IPS DF 4.7 (cell line): ENCODE measurements around the gene NAGLU.
"Not testable (repeated sequence)": the region's sequence is repeated elsewhere in the genome, so short reads cannot be mapped to it uniquely, and the experiment has no call there.

ENCODE experiments used
- DNase-seq: peaks from one replicate; pipeline ENCODE4 v3.0.0-alpha.2; 2013; ENCODE audit warnings: low spot score; ENCODE audit errors: extremely low read depth

NAGLU gene

DNA sequence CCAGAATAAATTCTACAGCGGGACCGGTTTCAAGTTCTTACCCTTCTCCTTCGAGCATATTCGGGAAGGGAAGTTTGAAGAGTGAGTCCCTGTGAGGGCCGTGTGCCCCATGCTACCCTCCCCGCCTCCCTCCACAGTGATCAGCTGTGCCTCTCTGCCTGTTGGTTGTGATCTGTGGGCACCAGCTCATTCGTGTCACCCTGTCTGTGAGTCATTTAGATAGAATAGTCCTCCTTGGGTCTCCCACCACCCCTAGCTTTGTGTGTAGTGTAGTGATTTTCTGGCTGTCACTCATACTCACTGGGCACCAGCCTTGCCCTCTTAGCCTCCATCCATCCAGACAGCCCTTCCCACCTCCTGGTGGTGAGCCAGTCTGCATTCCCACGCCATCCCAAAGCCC, 15.0 kb upstream of the NAGLU start:
- no peak for DNase-seq

DNA sequence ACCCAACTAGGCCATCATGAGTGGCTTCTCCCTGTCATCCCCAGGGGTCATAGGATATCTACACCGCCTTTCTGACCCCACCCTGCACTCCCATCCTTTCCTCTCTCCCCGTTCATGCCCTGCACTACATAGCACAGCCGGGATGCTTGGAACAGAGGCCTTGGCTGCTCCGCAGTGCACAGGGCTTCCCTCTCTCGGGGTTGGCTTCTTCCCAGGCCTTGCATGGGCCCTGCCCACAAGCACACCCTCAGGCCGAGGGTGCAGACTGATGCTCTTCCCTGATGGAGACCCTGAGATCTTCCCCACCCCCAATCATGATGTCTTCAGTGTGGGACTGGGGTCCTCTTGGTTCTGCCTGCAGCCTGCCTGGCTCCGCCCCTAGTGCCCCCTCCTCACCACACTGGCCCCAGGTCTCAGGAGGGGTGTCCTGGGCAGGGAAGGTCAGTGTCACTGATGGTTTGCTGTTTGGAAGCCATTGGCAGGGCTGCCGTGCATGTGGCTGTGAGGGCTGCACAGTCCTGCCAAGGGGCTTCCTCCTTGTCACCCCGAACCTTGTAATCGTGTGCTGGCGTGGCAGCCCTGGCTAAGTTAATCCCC, 14.3 kb upstream of the NAGLU start:
- DNase-seq = no peak

DNA sequence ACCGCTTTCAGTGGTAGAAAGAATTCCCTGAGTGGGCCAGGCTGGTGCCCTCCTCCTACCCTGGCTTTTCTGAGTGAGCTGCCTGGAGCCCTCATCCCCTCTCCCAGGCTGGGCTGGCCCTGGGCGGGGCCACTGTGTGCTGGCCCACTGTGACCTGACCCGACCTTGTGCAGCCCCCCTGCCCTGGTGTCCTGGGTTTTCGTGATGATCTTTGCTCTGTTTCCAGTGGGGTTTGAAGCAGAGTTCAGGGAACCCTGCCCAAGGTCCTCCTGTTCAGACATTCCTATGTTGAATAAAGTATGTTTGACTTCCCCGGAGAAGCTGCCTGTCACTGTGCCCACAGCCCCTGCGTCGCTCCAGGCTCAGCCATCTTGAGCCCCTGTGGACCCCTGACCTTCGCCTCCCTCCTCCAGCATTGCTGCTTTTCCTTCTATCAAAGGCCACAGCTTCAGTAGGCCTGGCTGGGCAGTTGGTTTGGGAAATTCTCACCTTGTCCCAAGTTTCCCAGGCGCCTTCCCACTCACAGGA, 13.7 kb upstream of the NAGLU start:
- no peak for DNase-seq

DNA sequence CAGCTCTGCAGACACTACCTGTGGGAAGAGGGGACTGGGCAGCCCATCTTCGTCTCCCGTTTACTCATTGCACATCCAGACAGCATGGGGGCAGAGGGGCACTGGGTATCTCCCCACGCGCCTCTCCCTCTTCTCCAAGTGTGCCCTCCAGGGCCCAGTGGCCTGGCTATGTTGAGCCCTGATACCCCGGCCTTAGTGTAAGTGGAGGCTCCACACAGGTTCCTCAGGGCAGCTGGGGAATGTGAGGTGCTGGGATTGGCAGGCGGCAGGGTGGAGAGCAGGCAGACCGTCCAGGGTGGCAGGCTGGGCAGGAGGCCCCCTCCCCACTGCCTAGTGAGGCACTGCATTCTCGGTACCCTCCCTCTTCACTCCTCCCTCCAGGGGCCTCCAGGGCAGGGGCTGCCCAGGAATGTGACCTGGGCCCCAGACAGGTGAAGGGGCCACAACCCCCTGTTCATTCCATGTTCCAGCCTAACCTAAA, 13.2 kb upstream of the NAGLU start:
- no peak for DNase-seq

DNA sequence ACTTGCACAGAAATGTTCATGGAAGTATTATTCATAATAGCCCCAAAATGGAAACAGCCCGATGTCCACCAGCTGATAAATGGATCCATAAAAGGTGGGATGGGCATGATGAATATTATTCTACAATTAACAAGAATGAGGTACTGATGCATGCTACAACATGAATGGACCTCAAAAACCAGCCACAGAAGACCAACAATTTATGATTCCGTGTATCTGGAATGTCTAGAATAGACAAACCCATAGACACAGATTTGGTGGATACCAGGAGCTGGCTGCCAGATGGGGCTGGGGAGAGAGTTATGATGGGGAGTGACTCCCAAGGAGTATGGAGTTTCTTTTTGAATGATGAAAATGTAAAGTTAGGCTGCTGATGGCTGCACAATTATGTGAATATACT, 10.8 kb upstream of the NAGLU start:
- no peak for DNase-seq

DNA sequence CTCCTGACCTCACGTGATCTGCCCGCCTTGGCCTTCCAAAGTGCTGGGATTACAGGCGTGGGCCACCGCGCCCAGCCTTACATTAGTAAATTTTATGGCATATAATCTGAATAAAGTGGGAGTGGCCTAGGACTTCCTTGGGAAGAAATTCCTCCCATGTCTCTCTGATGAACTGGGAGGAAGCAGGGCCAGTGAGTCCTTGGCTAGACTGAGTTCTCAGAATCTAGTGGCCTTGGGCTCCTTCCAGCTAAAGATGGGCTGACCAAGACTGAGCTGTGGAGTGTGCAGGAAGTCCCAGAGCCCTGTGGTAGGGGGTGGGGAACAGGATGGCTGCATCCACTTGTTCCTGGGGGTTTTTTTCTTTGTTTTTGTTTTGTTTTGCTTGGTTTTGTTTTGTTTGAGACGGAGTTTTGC, 10.0 kb upstream of the NAGLU start:
- no peak for DNase-seq

DNA sequence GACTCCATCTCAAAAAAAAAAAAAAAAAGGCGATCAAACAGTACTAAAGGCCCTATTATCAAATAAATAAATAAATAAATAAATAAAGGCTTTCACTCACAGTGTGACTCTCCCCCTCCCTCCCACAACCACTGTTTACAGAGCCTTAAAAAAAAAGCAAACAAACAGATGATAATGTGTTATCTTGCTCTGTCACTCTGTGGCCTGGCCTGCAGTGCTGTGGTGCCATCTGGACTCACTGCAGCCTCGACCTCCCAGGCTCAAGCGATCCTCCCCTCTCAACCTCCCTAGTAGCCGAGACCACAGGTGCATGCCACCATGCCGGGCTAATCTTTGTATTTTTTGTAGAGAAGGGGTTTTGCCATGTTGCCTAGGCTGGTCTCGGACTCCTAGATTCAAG, 8.1 kb upstream of the NAGLU start:
- DNase-seq = no peak

DNA sequence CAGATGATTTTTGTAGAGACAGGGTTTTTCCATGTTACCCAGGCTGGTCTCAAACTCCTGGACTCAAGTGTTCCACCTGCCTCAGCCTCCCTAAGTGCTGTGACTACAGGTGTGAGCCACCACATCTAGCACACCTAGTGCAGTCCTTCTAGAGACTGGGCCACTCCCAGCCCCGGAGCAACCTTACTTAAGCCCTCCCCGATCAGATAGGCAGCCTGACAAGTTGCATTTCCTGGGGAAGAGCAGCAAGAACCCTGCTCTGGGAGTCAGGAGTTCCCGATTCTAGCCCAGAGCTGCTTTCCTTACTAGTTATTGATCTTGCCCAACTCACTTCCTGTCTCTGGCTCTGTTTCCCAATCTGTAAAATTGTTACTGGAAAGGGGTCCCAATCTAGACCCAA, 7.0 kb upstream of the NAGLU start:
- DNase-seq = no peak

DNA sequence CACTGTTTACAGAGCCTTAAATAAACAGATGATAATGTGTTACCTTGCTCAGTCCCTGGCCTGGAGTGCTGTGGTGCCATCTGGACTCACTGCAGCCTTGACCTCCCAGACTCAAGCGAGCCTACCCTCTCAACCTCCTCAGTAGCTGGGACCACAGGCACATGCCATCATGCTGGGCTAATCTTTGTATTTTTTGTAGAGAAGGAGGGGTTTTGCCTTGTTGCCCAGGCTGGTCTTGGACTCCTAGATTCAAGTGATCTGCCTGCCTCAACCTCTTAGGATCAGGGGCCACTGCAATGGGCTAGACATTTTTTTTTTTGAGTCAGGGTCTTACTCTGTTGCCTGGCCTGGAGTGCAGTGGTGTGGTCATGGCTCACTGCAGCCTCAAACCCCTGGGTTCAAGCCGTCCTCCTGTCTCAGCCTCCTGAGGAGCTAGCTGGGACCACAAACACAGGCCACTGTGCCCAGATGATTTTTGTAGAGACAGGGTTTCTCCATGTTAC, 5.0 kb upstream of the NAGLU start:
- no peak for DNase-seq

DNA sequence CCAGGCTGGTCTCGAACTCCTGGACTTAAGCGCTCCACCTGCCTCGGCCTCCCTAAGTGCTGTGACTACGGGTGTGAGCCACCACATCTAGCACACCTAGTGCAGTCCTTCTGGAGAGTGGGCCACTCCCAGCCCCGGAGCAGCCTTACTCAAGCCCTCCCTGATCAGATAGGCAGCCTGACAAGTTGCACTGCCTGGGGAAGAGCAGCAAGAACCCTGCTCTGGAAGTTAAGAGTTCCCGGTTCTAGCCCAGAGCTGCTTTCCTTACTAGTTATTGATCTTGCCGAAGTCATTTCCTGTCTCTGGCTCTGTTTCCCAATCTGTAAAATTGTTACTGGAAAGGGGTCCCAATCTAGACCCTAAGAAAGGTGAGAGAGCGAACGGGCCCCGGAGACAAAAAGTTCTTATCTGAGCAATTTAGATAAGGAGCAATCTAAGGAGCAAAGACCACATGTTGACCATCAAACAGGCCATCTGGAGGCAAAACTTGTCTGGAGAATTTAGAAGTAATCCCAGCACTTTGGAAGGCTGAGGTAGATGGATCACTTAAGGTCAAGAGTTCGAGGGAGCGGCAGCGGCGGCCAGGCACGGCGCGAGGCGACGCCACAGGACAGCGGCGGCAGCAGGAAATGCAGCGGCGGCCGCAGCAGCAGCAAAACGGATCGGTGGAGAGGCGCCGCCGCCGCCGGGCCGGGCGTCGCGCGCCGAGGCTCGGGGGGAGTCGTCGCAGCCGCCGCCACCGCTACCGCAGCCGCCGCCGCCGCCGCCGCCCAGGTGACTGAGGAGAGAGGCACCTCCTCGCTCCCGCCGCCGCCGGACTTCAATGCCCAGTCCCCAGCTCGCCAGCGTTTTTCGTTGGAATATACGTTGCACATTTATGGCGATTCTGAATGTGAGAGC, 4.3 kb upstream of the NAGLU start:
- no peak for DNase-seq

DNA sequence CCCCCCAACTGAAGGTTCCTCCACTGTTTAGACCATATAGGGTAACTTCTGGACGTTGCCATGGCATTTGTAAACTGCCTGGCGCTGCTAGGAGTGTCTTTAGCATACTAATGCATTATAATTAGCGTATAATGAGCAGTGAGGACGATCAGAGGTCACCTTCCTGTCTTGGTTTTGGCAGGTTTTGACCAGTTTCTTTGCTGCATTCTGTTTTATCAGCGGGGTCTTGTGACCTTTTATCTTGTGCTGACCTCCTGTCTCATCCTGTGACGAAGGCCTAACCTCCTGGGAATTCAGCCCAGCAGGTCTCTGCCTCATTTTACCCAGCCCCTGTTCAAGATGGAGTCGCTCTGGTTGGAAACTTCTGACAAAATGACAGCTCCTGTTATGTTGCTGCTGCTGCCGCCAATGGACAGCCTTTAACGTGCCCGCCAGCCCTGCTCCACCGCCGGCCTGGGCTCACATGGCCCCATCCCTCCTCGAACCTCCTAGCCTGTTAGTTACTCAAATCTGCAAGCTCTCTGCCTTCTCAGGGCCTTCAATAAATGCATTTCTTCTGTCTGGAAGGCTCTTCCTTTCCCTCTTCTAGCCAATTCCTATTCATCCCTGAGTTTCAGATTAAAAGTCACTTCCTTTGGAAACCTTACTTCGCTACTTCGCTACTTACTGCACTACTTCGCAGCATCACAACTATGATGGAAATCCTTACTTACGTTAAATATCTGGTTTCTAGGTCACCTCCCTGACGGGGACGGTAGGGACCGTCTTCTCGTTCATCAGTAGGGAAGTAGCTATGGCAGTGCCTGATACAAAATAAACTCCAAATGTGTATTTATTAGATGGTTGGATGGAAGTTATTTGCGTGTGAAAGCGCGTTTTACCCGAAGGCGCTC, 640 bp upstream of the NAGLU start:
- DNase-seq = no peak

DNA sequence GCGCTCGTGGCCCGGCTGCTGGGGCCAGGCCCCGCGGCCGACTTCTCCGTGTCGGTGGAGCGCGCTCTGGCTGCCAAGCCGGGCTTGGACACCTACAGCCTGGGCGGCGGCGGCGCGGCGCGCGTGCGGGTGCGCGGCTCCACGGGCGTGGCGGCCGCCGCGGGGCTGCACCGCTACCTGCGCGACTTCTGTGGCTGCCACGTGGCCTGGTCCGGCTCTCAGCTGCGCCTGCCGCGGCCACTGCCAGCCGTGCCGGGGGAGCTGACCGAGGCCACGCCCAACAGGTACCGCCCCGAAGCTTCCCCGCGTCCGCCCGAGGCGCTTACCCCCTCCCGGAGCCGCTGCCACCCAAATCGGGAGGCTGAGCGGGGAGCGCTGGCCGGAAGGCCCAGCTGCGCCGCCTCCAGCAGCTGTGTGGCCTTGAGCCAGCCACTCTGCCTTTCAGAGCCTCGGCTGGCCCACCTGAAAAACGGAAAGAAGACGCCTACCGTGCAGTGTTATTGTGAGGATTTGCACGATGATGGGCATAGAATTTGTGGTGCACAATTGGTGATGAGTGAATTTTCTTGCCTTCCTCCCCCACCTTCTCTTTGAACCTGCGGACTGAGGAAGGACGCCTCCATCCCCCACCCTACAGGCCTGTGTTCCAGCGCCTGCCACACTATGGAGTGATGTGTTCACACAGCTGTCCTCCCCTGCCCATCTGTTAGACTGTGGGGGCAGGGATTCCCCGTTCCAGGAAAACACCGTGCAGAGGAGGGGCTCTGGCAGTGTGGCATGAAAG, 523 bp downstream of the NAGLU start:
- DNase-seq = no peak

DNA sequence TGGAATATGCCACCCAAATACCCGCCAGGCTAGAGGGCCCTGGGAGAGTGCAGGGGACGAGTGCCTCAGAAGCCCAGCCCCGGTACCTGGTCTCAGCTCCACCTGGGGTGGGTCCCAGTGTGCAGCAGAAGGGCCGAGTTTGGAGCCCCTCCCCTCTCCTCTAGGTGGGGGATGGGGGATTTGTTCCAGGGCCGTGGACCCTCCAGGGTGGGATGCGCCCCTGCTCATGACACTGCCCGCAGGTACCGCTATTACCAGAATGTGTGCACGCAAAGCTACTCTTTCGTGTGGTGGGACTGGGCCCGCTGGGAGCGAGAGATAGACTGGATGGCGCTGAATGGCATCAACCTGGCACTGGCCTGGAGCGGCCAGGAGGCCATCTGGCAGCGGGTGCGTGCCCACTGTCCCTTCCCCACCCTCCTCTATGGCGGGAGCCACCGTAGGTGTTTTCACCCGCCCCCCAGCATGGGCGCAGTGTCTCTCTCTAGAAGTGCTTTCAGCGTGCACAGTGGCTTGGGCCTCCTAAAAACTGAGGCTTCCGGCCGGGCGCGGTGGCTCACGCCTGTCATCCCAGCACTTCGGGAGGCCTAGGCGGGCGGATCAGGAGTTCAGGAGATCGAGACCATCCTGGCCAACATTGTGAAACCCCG, 1.2 kb downstream of the NAGLU start:
- DNase-seq = no peak

DNA sequence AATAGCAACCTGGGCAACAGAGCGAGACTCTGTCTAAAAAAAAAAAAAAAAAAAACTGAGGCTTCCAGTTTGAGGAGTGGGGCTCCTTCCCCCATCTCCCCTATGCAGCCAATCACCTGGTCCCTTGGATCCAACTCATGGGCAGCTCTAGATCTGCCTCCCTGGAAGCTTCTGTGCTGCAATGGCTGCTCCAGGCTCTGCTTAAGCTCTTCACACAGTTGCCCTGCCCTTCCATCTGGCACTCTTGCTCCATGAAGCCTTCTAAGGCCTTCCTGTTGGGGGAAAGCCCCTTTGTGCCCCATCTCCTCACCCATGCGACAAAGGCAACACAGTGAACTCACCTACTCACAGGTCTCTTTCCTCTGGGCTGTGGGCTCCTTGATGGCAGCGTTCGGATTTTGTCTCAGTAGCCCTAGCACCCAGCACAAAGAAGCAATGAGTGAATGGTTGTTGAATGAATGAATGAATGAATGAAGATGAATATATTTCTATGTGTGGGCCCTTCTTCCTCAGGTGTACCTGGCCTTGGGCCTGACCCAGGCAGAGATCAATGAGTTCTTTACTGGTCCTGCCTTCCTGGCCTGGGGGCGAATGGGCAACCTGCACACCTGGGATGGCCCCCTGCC, 1.9 kb downstream of the NAGLU start:
- no peak for DNase-seq

DNA sequence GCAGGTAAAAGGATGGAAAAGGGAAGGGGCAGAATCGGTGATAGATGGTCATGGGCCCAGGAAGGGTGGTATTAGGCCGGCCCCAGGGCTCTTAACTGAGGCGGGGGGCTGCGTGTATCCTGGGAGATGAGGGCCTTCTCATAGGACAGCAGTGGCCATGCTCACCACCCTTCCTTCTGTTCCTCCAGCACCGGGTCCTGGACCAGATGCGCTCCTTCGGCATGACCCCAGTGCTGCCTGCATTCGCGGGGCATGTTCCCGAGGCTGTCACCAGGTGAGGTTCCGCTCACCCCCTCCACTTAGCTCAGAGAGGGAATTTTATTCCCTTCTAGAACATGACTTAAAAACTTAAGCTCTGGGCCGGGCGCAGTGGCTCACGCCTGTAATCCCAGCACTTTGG, 2.4 kb downstream of the NAGLU start:
- no peak for DNase-seq

DNA sequence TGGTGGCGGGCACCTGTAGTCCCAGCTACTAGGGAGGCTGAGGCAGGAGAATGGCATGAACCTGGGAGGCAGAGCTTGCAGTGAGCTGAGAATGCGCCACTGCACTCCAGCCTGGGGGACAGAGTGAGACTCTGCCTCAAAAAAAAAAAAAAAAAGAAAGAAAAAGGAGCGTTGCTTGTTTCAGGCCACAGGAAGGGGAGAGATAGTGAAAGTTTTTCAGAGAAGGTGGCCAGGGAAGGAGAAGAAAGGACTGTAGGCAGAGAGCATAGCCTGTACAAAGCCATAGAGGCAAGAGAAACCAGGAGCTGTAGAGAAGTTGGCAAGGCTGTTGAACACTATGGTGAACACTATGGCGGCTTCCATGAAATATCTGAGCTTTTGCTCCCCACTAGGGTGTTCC, 4.5 kb downstream of the NAGLU start:
- not testable (repeated sequence) for DNase-seq

DNA sequence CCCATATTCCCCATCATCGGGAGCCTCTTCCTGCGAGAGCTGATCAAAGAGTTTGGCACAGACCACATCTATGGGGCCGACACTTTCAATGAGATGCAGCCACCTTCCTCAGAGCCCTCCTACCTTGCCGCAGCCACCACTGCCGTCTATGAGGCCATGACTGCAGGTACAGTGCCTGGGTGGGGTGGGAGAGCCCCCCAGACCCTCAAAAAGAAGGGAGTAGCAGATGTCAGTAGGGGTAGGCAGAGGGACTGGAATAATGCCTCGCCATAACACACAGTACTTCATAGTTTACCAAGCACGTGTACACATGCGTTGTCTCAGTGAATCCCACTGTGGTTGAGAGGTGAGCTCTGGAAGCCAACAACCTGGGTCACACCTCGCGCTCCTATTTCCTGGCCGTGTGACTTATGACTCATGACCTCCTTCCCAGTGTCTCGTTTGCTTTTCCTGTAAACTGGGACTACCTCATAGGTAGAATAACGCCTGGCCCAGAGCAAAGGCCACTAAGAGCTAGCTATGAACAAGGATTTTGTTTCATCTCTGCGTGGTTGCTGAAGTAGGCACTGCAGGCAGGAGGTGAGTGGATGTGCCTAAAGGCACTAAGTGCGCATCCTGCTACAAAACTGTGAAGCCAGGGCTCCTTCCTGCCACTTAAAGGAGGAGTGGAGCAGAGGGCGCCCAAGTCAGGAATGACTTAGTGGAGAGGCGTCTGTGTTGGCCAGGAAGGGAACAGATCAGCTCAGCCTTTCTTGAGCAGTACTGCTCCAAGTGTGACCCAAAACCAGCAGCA, 5.2 kb downstream of the NAGLU start:
- DNase-seq = no peak

DNA sequence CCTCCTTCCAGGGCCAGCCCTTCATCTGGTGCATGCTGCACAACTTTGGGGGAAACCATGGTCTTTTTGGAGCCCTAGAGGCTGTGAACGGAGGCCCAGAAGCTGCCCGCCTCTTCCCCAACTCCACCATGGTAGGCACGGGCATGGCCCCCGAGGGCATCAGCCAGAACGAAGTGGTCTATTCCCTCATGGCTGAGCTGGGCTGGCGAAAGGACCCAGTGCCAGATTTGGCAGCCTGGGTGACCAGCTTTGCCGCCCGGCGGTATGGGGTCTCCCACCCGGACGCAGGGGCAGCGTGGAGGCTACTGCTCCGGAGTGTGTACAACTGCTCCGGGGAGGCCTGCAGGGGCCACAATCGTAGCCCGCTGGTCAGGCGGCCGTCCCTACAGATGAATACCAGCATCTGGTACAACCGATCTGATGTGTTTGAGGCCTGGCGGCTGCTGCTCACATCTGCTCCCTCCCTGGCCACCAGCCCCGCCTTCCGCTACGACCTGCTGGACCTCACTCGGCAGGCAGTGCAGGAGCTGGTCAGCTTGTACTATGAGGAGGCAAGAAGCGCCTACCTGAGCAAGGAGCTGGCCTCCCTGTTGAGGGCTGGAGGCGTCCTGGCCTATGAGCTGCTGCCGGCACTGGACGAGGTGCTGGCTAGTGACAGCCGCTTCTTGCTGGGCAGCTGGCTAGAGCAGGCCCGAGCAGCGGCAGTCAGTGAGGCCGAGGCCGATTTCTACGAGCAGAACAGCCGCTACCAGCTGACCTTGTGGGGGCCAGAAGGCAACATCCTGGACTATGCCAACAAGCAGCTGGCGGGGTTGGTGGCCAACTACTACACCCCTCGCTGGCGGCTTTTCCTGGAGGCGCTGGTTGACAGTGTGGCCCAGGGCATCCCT, 7.4 kb downstream of the NAGLU start:
- no peak for DNase-seq
